CD4-positive, alpha-beta memory T cell (primary cell): Measurements from ENCODE around the gene HES1. TPM values are rescaled to one million over a fixed set of nuclear protein-coding genes. Genes with fewer than 3 reads are reported as not detected.

Source experiments
- CTCF ChIA-PET: fragments of 350-600 bp; sonication (Branson Sonifier 250); formaldehyde crosslinking; loops from one replicate; lab custom pipeline; 2021; ENCODE audit warnings: inconsistent platforms; ENCODE audit not compliant: partially characterized antibody; lab: Charles Lee
- POLR2A ChIA-PET: fragments of 350-600 bp; sonication (Branson Sonifier 250); formaldehyde crosslinking; loops from one replicate; lab custom pipeline; 2021; ENCODE audit not compliant: partially characterized antibody; lab: Charles Lee
- DNase-seq, 5 donors: peaks; one replicate each; pipeline versions ENCODE4 v3.0.0 to v3.0.0-alpha.2; 2020 to 2022; ENCODE audit warnings: mixed read lengths in 1 of 5
- H3K27ac ChIP-seq: one replicate; pipeline ENCODE4 v1.7.0; 2013; ENCODE audit warnings: low read depth, low read length
- H3K27me3 ChIP-seq: 2 replicates; pipeline ENCODE4 v1.7.0; 2013; ENCODE audit warnings: mild to moderate bottlenecking, low read length, moderate library complexity; ENCODE audit not compliant: insufficient read depth
- H3K36me3 ChIP-seq: 2 replicates; pipeline ENCODE4 v1.7.0; 2013; ENCODE audit warnings: mild to moderate bottlenecking, low read length, moderate library complexity; ENCODE audit not compliant: insufficient read depth
- H3K4me1 ChIP-seq: 2 replicates; pipeline ENCODE4 v1.7.0; 2013; ENCODE audit warnings: mild to moderate bottlenecking, low read length, moderate library complexity; ENCODE audit not compliant: insufficient read depth
- H3K4me3 ChIP-seq, 2 donors: one replicate each; pipeline ENCODE4 v1.7.0; 2013; ENCODE audit warnings: low read length in 2 of 2, mild to moderate bottlenecking in 1 of 2
- H3K9me3 ChIP-seq, 2 donors: one replicate each; pipeline ENCODE4 v1.7.0; 2013; ENCODE audit warnings: low read length in 2 of 2, control low read depth in 1 of 2; ENCODE audit not compliant: control insufficient read depth in 1 of 2
- H3K27ac Mint-ChIP-seq, 7 donors: one replicate each; pipeline ENCODE4 v1.8.0; 2020 to 2021; ENCODE audit warnings: mixed read lengths in 7 of 7, mild to moderate bottlenecking in 6 of 7, inconsistent platforms in 3 of 7, moderate library complexity in 3 of 7
- H3K27me3 Mint-ChIP-seq, 2 donors: one replicate each; pipeline ENCODE4 v1.8.0; 2020 to 2021; ENCODE audit warnings: mixed read lengths in 2 of 2
- H3K36me3 Mint-ChIP-seq, 2 donors: one replicate each; pipeline ENCODE4 v1.8.0; 2020 to 2021; ENCODE audit warnings: mixed read lengths in 2 of 2, inconsistent platforms in 1 of 2, mild to moderate bottlenecking in 1 of 2
- H3K4me1 Mint-ChIP-seq, 4 donors: one replicate each; pipeline ENCODE4 v1.8.0; 2020 to 2021; ENCODE audit warnings: mixed read lengths in 4 of 4, mild to moderate bottlenecking in 1 of 4
- H3K4me3 Mint-ChIP-seq, 8 donors: one replicate each; pipeline ENCODE4 v1.8.0; 2020 to 2021; ENCODE audit warnings: mixed read lengths in 8 of 8, mild to moderate bottlenecking in 7 of 8, moderate library complexity in 6 of 8, inconsistent platforms in 3 of 8
- H3K9me3 Mint-ChIP-seq, 8 donors: one replicate each; pipeline ENCODE4 v1.8.0; 2020 to 2021; ENCODE audit warnings: mixed read lengths in 8 of 8, mild to moderate bottlenecking in 5 of 8, inconsistent platforms in 3 of 8, moderate library complexity in 1 of 8
- intact Hi-C: fragments of 100-400 bp; cut with micrococcal nuclease; formaldehyde crosslinking; loops from one replicate; pipeline ENCODE4 v1.15.1; 2023
- polyA plus RNA-seq, 2 donors: library from polyadenylated mRNA; unstranded; fragments of 300-500 nt; fragmentation: Illumina TruSeq; gene quantifications; one replicate each; pipeline ENCODE4 v1.2.3, GENCODE V29; 2021
- total RNA-seq, 2 experiments: library from RNA; stranded (reverse); gene quantifications; one replicate each; pipeline ENCODE4 v1.2.3, GENCODE V29; 2021

HES1 gene
- total and polyA plus RNA-seq, 4 experiments from 2014 or later: 0.11 to 0.50 TPM; not detected in 2

GRCh38 chr3:194169595-194169994 is 33.6 kb downstream of the HES1 start:
- CTCF ChIA-PET: interaction anchor here (3.6 kb wide), 1 partner anchor 146 kb away, joined by 9 read pairs; no protein-coding TSS in a partner anchor
- Histone ChIP-seq H3K27ac (no peak overlapping the region), H3K27me3 (no peaks in the 10 kb centered on the region), H3K4me1 (no peaks in the 10 kb centered on the region), H3K4me3 (no peak overlapping the region), H3K9me3 (no peaks in the 10 kb centered on the region), H3K36me3 (no peaks in the 10 kb centered on the region)
- no peak for DNase-seq
- Mint-ChIP-seq H3K36me3 (no peaks in the 10 kb centered on the region), H3K27me3 (peaks cover 19 to 26% of the 10 kb centered on the region in 2 donors), H3K9me3 (peaks cover 0 to 2% (median 0%) of the 10 kb centered on the region in 8 donors), H3K27ac (no peak overlapping the region), H3K4me3 (no peak overlapping the region), H3K4me1 (no peaks in the 10 kb centered on the region)
- intact Hi-C loops: no loop called here
- POLR2A ChIA-PET: no interaction called here

GRCh38 chr3:194170793-194171192 is 34.8 kb downstream of the HES1 start:
- Mint-ChIP-seq H3K4me1 (no peaks in the 10 kb centered on the region), H3K36me3 (no peaks in the 10 kb centered on the region), H3K9me3 (peaks cover 0 to 2% (median 0%) of the 10 kb centered on the region in 8 donors), H3K27me3 (peaks cover 20 to 23% of the 10 kb centered on the region in 2 donors), H3K4me3 (no peak overlapping the region), H3K27ac (no peak overlapping the region)
- Histone ChIP-seq H3K4me3 (no peak overlapping the region), H3K27ac (no peak overlapping the region), H3K9me3 (no peaks in the 10 kb centered on the region), H3K4me1 (no peaks in the 10 kb centered on the region), H3K27me3 (no peaks in the 10 kb centered on the region), H3K36me3 (no peaks in the 10 kb centered on the region)
- CTCF ChIA-PET: no interaction called here
- intact Hi-C loops: no loop called here
- DNase-seq: no peak
- POLR2A ChIA-PET: no interaction called here

DNA sequence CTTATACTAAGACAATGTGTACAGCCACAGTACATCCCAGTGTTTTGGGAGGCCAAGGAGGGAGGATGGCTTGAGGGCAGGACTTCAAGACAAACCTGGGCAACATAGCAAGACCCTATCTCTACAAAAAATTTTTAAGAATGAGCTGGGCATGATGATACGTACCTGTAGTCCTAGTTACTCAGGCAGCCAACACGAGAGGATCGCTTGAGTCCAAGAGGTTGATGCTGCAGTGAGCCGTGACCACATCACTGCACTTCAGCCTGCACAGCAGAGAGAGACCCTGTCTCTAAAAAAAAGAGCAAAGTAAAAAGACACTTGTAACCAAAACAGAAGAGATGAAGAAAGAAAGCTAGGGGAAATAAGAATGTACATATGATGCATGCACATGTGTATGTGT is 38.5 kb downstream of the HES1 start:
- H3K9me3 Mint-ChIP-seq: peaks cover 0 to 2% (median 0%) of the 10 kb centered on the region in 8 donors
- H3K4me3 ChIP-seq: no peak overlapping the region
- intact Hi-C loops: no loop called here
- H3K36me3 Mint-ChIP-seq: no peaks in the 10 kb centered on the region
- no peaks in the 10 kb centered on the region for H3K27me3 ChIP-seq
- CTCF ChIA-PET: no interaction called here
- H3K4me1 Mint-ChIP-seq: no peaks in the 10 kb centered on the region
- H3K27me3 Mint-ChIP-seq: peaks cover 11 to 19% of the 10 kb centered on the region in 2 donors
- no peaks in the 10 kb centered on the region for H3K36me3 ChIP-seq
- H3K4me1 ChIP-seq: no peaks in the 10 kb centered on the region
- H3K27ac Mint-ChIP-seq: no peak overlapping the region
- POLR2A ChIA-PET: no interaction called here
- no peak overlapping the region for H3K27ac ChIP-seq
- no peak for DNase-seq
- no peaks in the 10 kb centered on the region for H3K9me3 ChIP-seq
- no peak overlapping the region for H3K4me3 Mint-ChIP-seq

GRCh38 chr3:194174980-194175379 is 39.0 kb downstream of the HES1 start:
- Histone ChIP-seq H3K4me1 (no peaks in the 10 kb centered on the region), H3K9me3 (no peaks in the 10 kb centered on the region), H3K27me3 (no peaks in the 10 kb centered on the region), H3K4me3 (no peak overlapping the region), H3K27ac (no peak overlapping the region), H3K36me3 (no peaks in the 10 kb centered on the region)
- Mint-ChIP-seq H3K4me1 (no peaks in the 10 kb centered on the region), H3K4me3 (no peak overlapping the region), H3K36me3 (no peaks in the 10 kb centered on the region), H3K27ac (no peak overlapping the region), H3K27me3 (peaks cover 8 to 14% of the 10 kb centered on the region in 2 donors), H3K9me3 (peaks cover 0 to 2% (median 0%) of the 10 kb centered on the region in 8 donors)
- no peak for DNase-seq
- intact Hi-C loops: no loop called here
- ChIA-PET POLR2A (no interaction called here), CTCF (no interaction called here)

GRCh38 chr3:194176274-194176991 is 40.5 kb downstream of the HES1 start:
- ChIA-PET POLR2A (no interaction called here), CTCF (no interaction called here)
- Mint-ChIP-seq H3K36me3 (no peaks in the 10 kb centered on the region), H3K27ac (no peak overlapping the region), H3K9me3 (peaks cover 0 to 2% (median 0%) of the 10 kb centered on the region in 8 donors), H3K27me3 (peaks cover 10 to 15% of the 10 kb centered on the region in 2 donors), H3K4me3 (no peak overlapping the region), H3K4me1 (no peaks in the 10 kb centered on the region)
- intact Hi-C loops: no loop called here
- no peaks in the 10 kb centered on the region for H3K27me3 ChIP-seq
- no peaks in the 10 kb centered on the region for H3K9me3 ChIP-seq
- no peak overlapping the region for H3K4me3 ChIP-seq
- no peak overlapping the region for H3K27ac ChIP-seq
- no peaks in the 10 kb centered on the region for H3K36me3 ChIP-seq
- no peak for DNase-seq
- H3K4me1 ChIP-seq: no peaks in the 10 kb centered on the region

DNA sequence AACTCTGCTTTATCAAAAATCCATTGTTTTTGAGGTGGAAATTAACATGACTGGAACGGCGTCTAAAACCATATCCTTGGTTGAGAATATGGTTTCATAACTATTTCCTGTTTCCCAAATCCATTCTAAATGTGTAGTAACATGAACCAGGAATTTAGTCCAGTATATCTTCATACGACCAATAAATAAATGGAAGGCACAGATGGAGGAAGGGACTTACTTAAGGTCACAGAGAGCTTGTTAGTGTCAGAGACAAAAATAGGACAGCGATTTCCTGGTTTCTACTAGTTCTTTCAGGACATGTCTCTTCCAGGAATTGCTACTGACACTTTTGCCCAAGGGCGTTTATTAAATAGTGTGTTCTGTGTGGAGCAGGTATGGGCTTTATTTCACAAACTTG is 41.2 kb downstream of the HES1 start:
- CTCF ChIA-PET: no interaction called here
- no peaks in the 10 kb centered on the region for H3K9me3 ChIP-seq
- H3K27me3 Mint-ChIP-seq: peaks cover 10 to 14% of the 10 kb centered on the region in 2 donors

DNA sequence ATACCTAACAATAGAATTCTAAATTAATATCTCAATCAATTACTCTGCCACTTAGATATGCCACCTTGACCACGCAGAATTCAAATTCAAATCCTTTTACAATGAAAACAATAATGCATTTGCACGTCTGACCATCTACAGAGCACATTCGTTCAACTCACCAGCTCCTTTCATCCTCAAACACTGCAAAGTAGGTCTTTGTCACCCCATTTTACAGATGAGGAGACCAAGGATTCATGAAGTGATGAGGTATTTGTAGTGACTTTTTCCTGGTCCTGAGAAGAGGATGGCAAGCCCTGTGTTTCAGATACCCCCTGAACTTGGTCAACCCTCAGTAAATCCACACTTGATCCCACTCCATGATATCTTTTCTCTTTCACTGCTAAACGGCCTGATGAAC is 42.2 kb downstream of the HES1 start:
- H3K27ac Mint-ChIP-seq: no peak overlapping the region
- H3K4me3 Mint-ChIP-seq: no peak overlapping the region
- H3K27me3 ChIP-seq: no peaks in the 10 kb centered on the region
- H3K36me3 Mint-ChIP-seq: no peaks in the 10 kb centered on the region
- H3K9me3 Mint-ChIP-seq: peaks cover 0 to 2% (median 0%) of the 10 kb centered on the region in 8 donors
- H3K27ac ChIP-seq: no peak overlapping the region
- H3K9me3 ChIP-seq: no peaks in the 10 kb centered on the region
- no peaks in the 10 kb centered on the region for H3K4me1 ChIP-seq
- H3K4me1 Mint-ChIP-seq: no peaks in the 10 kb centered on the region
- no peak overlapping the region for H3K4me3 ChIP-seq
- H3K36me3 ChIP-seq: no peaks in the 10 kb centered on the region
- ChIA-PET POLR2A (no interaction called here), CTCF (no interaction called here)
- intact Hi-C loops: no loop called here
- H3K27me3 Mint-ChIP-seq: peaks cover 8 to 11% of the 10 kb centered on the region in 2 donors
- no peak for DNase-seq

More for the DNA sequence above, 41.2 kb downstream of the HES1 start:
- Histone ChIP-seq H3K27ac (no peak overlapping the region), H3K4me3 (no peak overlapping the region), H3K36me3 (no peaks in the 10 kb centered on the region), H3K4me1 (no peaks in the 10 kb centered on the region), H3K27me3 (no peaks in the 10 kb centered on the region)
- POLR2A ChIA-PET: no interaction called here
- peaks cover 0 to 2% (median 0%) of the 10 kb centered on the region in 8 donors for H3K9me3 Mint-ChIP-seq
- DNase-seq: no peak
- no peaks in the 10 kb centered on the region for H3K36me3 Mint-ChIP-seq
- intact Hi-C loops: no loop called here
- no peak overlapping the region for H3K4me3 Mint-ChIP-seq
- H3K27ac Mint-ChIP-seq: no peak overlapping the region
- no peaks in the 10 kb centered on the region for H3K4me1 Mint-ChIP-seq
